CD14-positive monocyte (primary cell): ENCODE data around the gene ACTL6B. TPM values are rescaled to one million over a fixed set of nuclear protein-coding genes. Genes with fewer than 3 reads are reported as not detected.

ENCODE experiments used
- DNase-seq, 3 donors: peaks; one replicate each; pipeline ENCODE4 v3.0.0-alpha.2; 2011 to 2022
- H2AFZ ChIP-seq: 2 replicates; pipeline ENCODE4 v1.6.0; 2012; ENCODE audit warnings: mild to moderate bottlenecking, low read depth, low read length, inconsistent platforms; ENCODE audit not compliant: insufficient read depth, poor library complexity, severe bottlenecking
- H3K27ac ChIP-seq, 2 donors: 1 replicate in 1 of 2; 2 replicates in 1 of 2; pipeline ENCODE4 v1.5.1; 2012 to 2013; ENCODE audit warnings: low read length in 2 of 2, control low read depth in 1 of 2, inconsistent platforms in 1 of 2, low read depth in 1 of 2, mild to moderate bottlenecking in 1 of 2
- H3K27me3 ChIP-seq, 2 donors: one replicate each; pipeline versions ENCODE4 v1.6.0 to v1.6.1; 2011 to 2013; ENCODE audit warnings: low read length in 2 of 2; ENCODE audit not compliant: control insufficient read depth in 2 of 2, insufficient read depth in 2 of 2
- H3K36me3 ChIP-seq, 2 donors: replicated peaks in 1 of 2; 1 replicate in 1 of 2; 2 replicates in 1 of 2; pipeline versions ENCODE4 v1.5.1 to v1.6.1; 2012 to 2013; ENCODE audit warnings: low read length in 2 of 2, control low read depth in 1 of 2, inconsistent platforms in 1 of 2, mild to moderate bottlenecking in 1 of 2; ENCODE audit not compliant: insufficient read depth in 2 of 2, control insufficient read depth in 1 of 2
- H3K4me1 ChIP-seq, 2 donors: 1 replicate in 1 of 2; 2 replicates in 1 of 2; pipeline versions ENCODE4 v1.5.1 to v1.6.1; 2012 to 2013; ENCODE audit warnings: low read length in 2 of 2, control low read depth in 1 of 2, inconsistent platforms in 1 of 2, mild to moderate bottlenecking in 1 of 2, moderate library complexity in 1 of 2; ENCODE audit not compliant: insufficient read depth in 2 of 2, control insufficient read depth in 1 of 2
- H3K4me2 ChIP-seq: replicated peaks from 2 replicates; pipeline ENCODE3; 2012; ENCODE audit warnings: low read length, moderate library complexity, mild to moderate bottlenecking; ENCODE audit not compliant: poor library complexity, severe bottlenecking; ENCODE audit errors: extremely low read depth
- H3K4me3 ChIP-seq, 3 experiments: fragments of 200-600 bp in 1 of 3; sonication (generic) in 1 of 3; replicated peaks in 1 of 3; 1 replicate in 2 of 3; 2 replicates in 1 of 3; pipeline ENCODE4 v1.5.1; 2011 to 2013; ENCODE audit warnings: low read length in 3 of 3, mild to moderate bottlenecking in 3 of 3, control low read depth in 2 of 3, low read depth in 2 of 3, inconsistent platforms in 1 of 3, moderate library complexity in 1 of 3
- H3K79me2 ChIP-seq: 2 replicates; pipeline ENCODE4 v1.6.0; 2012; ENCODE audit warnings: mild to moderate bottlenecking, control low read depth, inconsistent platforms, low read length, moderate library complexity; ENCODE audit not compliant: insufficient read depth
- H3K9ac ChIP-seq: 2 replicates; pipeline ENCODE4 v1.6.0; 2017; ENCODE audit warnings: low read length, mild to moderate bottlenecking; ENCODE audit not compliant: insufficient read depth, poor library complexity, severe bottlenecking
- H3K9me3 ChIP-seq, 2 donors: replicated peaks in 1 of 2; 1 replicate in 1 of 2; 2 replicates in 1 of 2; pipeline versions ENCODE4 v1.5.1 to v1.6.1; 2012 to 2013; ENCODE audit warnings: low read length in 2 of 2, control low read depth in 1 of 2; ENCODE audit not compliant: control insufficient read depth in 1 of 2, insufficient read depth in 1 of 2
- H4K20me1 ChIP-seq: 2 replicates; pipeline ENCODE4 v1.6.0; 2012; ENCODE audit warnings: mild to moderate bottlenecking, low read length, control low read depth, moderate library complexity; ENCODE audit not compliant: insufficient read depth
- H3K27ac Mint-ChIP-seq, 7 donors: one replicate each; pipeline ENCODE4 v1.8.0; 2020; ENCODE audit warnings: mild to moderate bottlenecking in 7 of 7, mixed read lengths in 7 of 7, moderate library complexity in 6 of 7, inconsistent platforms in 2 of 7
- H3K27me3 Mint-ChIP-seq, 3 donors: one replicate each; pipeline ENCODE4 v1.8.0; 2021 to 2022; ENCODE audit warnings: low read depth in 3 of 3, mild to moderate bottlenecking in 3 of 3, mixed read lengths in 3 of 3, moderate library complexity in 3 of 3, inconsistent platforms in 1 of 3
- H3K36me3 Mint-ChIP-seq, 2 donors: one replicate each; pipeline ENCODE4 v1.8.0; 2020; ENCODE audit warnings: mixed read lengths in 2 of 2, inconsistent platforms in 1 of 2, mild to moderate bottlenecking in 1 of 2
- H3K4me1 Mint-ChIP-seq: one replicate; pipeline ENCODE4 v1.8.0; 2020; ENCODE audit warnings: mild to moderate bottlenecking, mixed read lengths
- H3K4me3 Mint-ChIP-seq, 2 donors: one replicate each; pipeline ENCODE4 v1.8.0; 2020; ENCODE audit warnings: mild to moderate bottlenecking in 2 of 2, mixed read lengths in 2 of 2, moderate library complexity in 1 of 2
- H3K9me3 Mint-ChIP-seq, 7 donors: one replicate each; pipeline ENCODE4 v1.8.0; 2020 to 2022; ENCODE audit warnings: mixed read lengths in 7 of 7, mild to moderate bottlenecking in 6 of 7, moderate library complexity in 6 of 7, inconsistent platforms in 2 of 7
- CTCF ChIP-seq: fragments of 200-600 bp; IDR thresholded peaks from one replicate; pipeline ENCODE4 v1.8.0; 2022; ENCODE audit warnings: antibody characterized with exemption, mild to moderate bottlenecking
- WGBS: methylation state at CpG from one replicate; pipeline ENCODE4 v1.1.5; 2013; ENCODE audit warnings: missing lambda C conversion rate; ENCODE audit not compliant: insufficient coverage; 5-methylcytosine and 5-hydroxymethylcytosine counted together
- intact Hi-C, 2 donors: fragments of 100-400 bp; cut with micrococcal nuclease; formaldehyde crosslinking; loops; one replicate each; pipeline versions ENCODE4 v1.15.0 to v1.15.1; 2023
- polyA plus RNA-seq, 3 donors: library from polyadenylated mRNA; depleted of rRNA in 1 of 3; unstranded in 2 of 3; stranded (reverse) in 1 of 3; fragments of 300-500 nt in 2 of 3; fragments of >200 nt in 1 of 3; fragmentation: Illumina TruSeq in 2 of 3; gene quantifications; 1 replicate in 2 of 3; 2 replicates in 1 of 3; pipeline ENCODE4 v1.2.3, GENCODE V29; 2012 to 2021

Gene ACTL6B
- polyA plus RNA-seq, 3 donors: not detected

GRCh38 chr7:100641463-100641859 is 14.8 kb downstream of the ACTL6B start, which contains the start of gene TFR2:
Gene TFR2, minus strand, starts transcription at chr7:100641552. Its CDS starts 43 bp downstream, at chr7:100641509.
- no peaks in the 10 kb centered on the region for H3K4me1 Mint-ChIP-seq
- no peak within 1 kb of the TSS for H3K9ac ChIP-seq
- peaks cover 11 to 25% (median 12%) of the 10 kb centered on the region in 3 donors for H3K27me3 Mint-ChIP-seq
- no peak within 1 kb of the TSS for H3K27ac Mint-ChIP-seq
- H3K4me2 ChIP-seq: no peak within 1 kb of the TSS
- no peak for TF ChIP-seq CTCF
- H3K9me3 ChIP-seq: no peaks in the 10 kb centered on the region
- H3K27ac ChIP-seq: no peak within 1 kb of the TSS
- H4K20me1 ChIP-seq: no peaks in the 10 kb centered on the region
- no peaks in the 10 kb centered on the region for H3K36me3 Mint-ChIP-seq
- no peaks in the 10 kb centered on the region for H3K27me3 ChIP-seq
- no peaks in the 10 kb centered on the region for H3K4me1 ChIP-seq
- H3K79me2 ChIP-seq: no peaks in the 10 kb centered on the region
- no peaks in the 10 kb centered on the region for H3K9me3 Mint-ChIP-seq
- H3K4me3 Mint-ChIP-seq: no peak within 1 kb of the TSS
- DNase-seq: no peak
- 30% methylated on average over 5 of the region's 10 CpGs for WGBS
- intact Hi-C loops: no loop called here
- H3K4me3 ChIP-seq: no peak within 1 kb of the TSS
- no peak within 1 kb of the TSS for H2AFZ ChIP-seq
- H3K36me3 ChIP-seq: no peaks in the 10 kb centered on the region

DNA sequence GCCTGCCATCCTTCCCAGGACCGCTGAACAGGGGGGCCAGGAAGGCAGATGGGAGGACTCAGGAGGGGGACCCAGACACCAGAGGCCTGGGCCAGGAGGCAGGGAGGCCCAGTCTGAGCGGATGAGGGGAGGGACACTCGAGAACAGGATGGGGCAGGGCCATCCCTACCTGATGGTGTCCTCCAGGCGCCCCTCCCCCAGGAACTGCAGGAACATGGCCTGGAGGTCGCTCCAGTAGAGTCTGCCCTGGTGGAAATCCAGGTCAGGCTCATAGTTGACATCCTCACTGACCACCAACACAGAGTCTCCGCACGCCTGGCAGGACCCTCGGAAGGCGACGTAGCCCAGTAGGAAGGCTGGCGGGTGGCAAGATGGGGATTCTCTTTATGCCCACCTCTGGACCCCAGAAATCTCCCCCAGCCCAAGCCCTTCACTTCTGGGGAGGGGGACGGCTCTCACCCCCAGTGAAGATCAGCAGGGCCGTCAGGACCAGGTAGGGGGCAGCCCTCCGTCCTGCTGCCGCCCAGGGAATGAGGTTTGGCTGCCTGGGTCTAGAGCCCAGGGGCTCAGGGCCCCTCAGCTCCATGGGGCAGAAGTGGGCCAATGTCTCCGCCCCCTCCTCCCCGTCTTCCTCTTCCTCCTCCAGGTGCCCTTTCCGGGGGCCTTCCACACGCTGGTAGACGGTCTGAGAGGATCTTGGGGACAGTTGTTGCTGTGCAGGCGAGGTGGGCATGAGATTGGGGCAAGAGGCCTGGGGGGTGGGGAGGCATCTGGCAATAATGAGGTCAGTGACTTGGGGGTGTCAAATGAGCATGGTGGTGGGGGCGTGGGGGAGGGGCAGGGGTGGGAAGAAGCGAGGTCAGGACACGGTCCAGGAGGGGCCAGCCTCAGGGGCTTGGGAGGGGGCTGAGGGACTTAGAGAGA is 15.5 kb downstream of the ACTL6B start:
- no peaks in the 10 kb centered on the region for H3K36me3 ChIP-seq
- H3K4me1 ChIP-seq: no peaks in the 10 kb centered on the region
- intact Hi-C loops: no loop called here
- Mint-ChIP-seq H3K4me3 (no peak overlapping the region), H3K9me3 (no peaks in the 10 kb centered on the region), H3K27me3 (peaks cover 12 to 24% (median 13%) of the 10 kb centered on the region in 3 donors), H3K36me3 (no peaks in the 10 kb centered on the region), H3K4me1 (no peaks in the 10 kb centered on the region), H3K27ac (no peak overlapping the region)
- no peak overlapping the region for H3K4me2 ChIP-seq
- WGBS: 64% methylated on average over 7 of the region's 24 CpGs
- H3K27me3 ChIP-seq: no peaks in the 10 kb centered on the region
- no peak for TF ChIP-seq CTCF
- H3K27ac ChIP-seq: no peak overlapping the region
- no peaks in the 10 kb centered on the region for H3K9me3 ChIP-seq
- no peak overlapping the region for H2AFZ ChIP-seq
- no peaks in the 10 kb centered on the region for H3K79me2 ChIP-seq
- no peak overlapping the region for H3K9ac ChIP-seq
- DNase-seq: no peak
- no peaks in the 10 kb centered on the region for H4K20me1 ChIP-seq
- H3K4me3 ChIP-seq: no peak overlapping the region
